DND-41 (cell line): ENCODE results near the gene CACNB3.

ENCODE experiments used
- ATAC-seq: fragments of 200-7000 bp; cut with Tn5 transposase; 3 replicates; pipeline ENCODE4 v1.9.1; 2021; ENCODE audit warnings: low read depth; ENCODE audit not compliant: insufficient read depth
- DNase-seq: peaks from one replicate; pipeline ENCODE4 v3.0.0-alpha.2; 2020
- H2AFZ ChIP-seq: 2 replicates; pipeline ENCODE4 v1.6.0; 2012; ENCODE audit warnings: low read depth, low read length
- H3K27ac ChIP-seq: 2 replicates; pipeline ENCODE4 v1.5.1; 2012; ENCODE audit warnings: low read length, inconsistent platforms
- H3K27me3 ChIP-seq: fragments of 200-600 bp; sonication (generic); 2 replicates; pipeline ENCODE4 v1.6.0; 2012; ENCODE audit warnings: low read length, mild to moderate bottlenecking, inconsistent platforms; ENCODE audit not compliant: insufficient read depth, poor library complexity
- H3K36me3 ChIP-seq: 2 replicates; pipeline ENCODE4 v1.5.1; 2012; ENCODE audit warnings: low read length, inconsistent platforms; ENCODE audit not compliant: insufficient read depth
- H3K4me1 ChIP-seq: 2 replicates; pipeline ENCODE4 v1.5.1; 2012; ENCODE audit warnings: mild to moderate bottlenecking, low read length; ENCODE audit not compliant: insufficient read depth
- H3K4me2 ChIP-seq: 2 replicates; pipeline ENCODE4 v1.6.0; 2012; ENCODE audit warnings: mild to moderate bottlenecking, moderate library complexity, low read length, inconsistent platforms; ENCODE audit not compliant: insufficient read depth
- H3K4me3 ChIP-seq, 2 experiments: fragments of 200-600 bp in 1 of 2; shearing (Covaris generic) in 1 of 2; 2 replicates each; pipeline ENCODE4 v1.5.1; 2012 to 2016; ENCODE audit warnings: inconsistent platforms in 2 of 2, low read length in 2 of 2, mild to moderate bottlenecking in 2 of 2, low read depth in 1 of 2, moderate library complexity in 1 of 2
- H3K79me2 ChIP-seq: 2 replicates; pipeline ENCODE4 v1.6.0; 2012; ENCODE audit warnings: low read length, inconsistent platforms; ENCODE audit not compliant: insufficient read depth
- H3K9ac ChIP-seq: 2 replicates; pipeline ENCODE4 v1.6.0; 2012; ENCODE audit warnings: low read depth, mild to moderate bottlenecking, inconsistent platforms, low read length, moderate library complexity
- H3K9me3 ChIP-seq: 2 replicates; pipeline ENCODE4 v1.5.1; 2012; ENCODE audit warnings: low read length, moderate library complexity, mild to moderate bottlenecking, inconsistent platforms; ENCODE audit not compliant: insufficient read depth, severe bottlenecking
- H4K20me1 ChIP-seq: 2 replicates; pipeline ENCODE4 v1.6.0; 2012; ENCODE audit warnings: low read length; ENCODE audit not compliant: insufficient read depth
- EZH2 ChIP-seq: IDR thresholded peaks from 3 replicates; pipeline ENCODE4 v1.6.1; 2012; ENCODE audit warnings: borderline replicate concordance, low read depth, mild to moderate bottlenecking, moderate library complexity, low read length, inconsistent platforms; ENCODE audit not compliant: severe bottlenecking
- TF ChIP-seq, protein P1 (sequence below): IDR thresholded peaks from 2 replicates; pipeline ENCODE4 v1.5.1; 2012; ENCODE audit warnings: borderline replicate concordance, low read length, moderate library complexity, mild to moderate bottlenecking; ENCODE audit not compliant: poor library complexity, severe bottlenecking; ENCODE audit errors: extremely low read depth

Gene CACNB3

GRCh38 chr12:48822711-48823110 lies 4.4 kb downstream of the CACNB3 start:
- H3K79me2 ChIP-seq = 0 out of 2 replicates have a peak, but pooled peaks cover 2% of the 10 kb centered on the region
- no peak overlapping the region for H3K4me3 ChIP-seq
- H4K20me1 ChIP-seq = peaks cover 31% of the 10 kb centered on the region
- no peaks in the 10 kb centered on the region for H3K27me3 ChIP-seq
- H3K36me3 ChIP-seq = peaks cover 35% of the 10 kb centered on the region
- peaks cover 13% of the 10 kb centered on the region for H3K4me1 ChIP-seq
- H3K9me3 ChIP-seq = no peaks in the 10 kb centered on the region
- DNase-seq = no peak
- H3K4me2 ChIP-seq = no peak overlapping the region
- no peak overlapping the region for H2AFZ ChIP-seq
- no peak for ATAC-seq
- no peak overlapping the region for H3K9ac ChIP-seq
- H3K27ac ChIP-seq = no peak overlapping the region
- TF ChIP-seq EZH2 = no peak
- TF ChIP-seq, protein P1, sequence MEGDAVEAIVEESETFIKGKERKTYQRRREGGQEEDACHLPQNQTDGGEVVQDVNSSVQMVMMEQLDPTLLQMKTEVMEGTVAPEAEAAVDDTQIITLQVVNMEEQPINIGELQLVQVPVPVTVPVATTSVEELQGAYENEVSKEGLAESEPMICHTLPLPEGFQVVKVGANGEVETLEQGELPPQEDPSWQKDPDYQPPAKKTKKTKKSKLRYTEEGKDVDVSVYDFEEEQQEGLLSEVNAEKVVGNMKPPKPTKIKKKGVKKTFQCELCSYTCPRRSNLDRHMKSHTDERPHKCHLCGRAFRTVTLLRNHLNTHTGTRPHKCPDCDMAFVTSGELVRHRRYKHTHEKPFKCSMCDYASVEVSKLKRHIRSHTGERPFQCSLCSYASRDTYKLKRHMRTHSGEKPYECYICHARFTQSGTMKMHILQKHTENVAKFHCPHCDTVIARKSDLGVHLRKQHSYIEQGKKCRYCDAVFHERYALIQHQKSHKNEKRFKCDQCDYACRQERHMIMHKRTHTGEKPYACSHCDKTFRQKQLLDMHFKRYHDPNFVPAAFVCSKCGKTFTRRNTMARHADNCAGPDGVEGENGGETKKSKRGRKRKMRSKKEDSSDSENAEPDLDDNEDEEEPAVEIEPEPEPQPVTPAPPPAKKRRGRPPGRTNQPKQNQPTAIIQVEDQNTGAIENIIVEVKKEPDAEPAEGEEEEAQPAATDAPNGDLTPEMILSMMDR = no peak

GRCh38 chr12:48823281-48823680 lies 5.0 kb downstream of the CACNB3 start:
- no peak overlapping the region for H3K9ac ChIP-seq
- H3K4me2 ChIP-seq = no peak overlapping the region
- H4K20me1 ChIP-seq = peaks cover 36% of the 10 kb centered on the region
- no peak overlapping the region for H3K4me3 ChIP-seq
- no peak overlapping the region for H3K27ac ChIP-seq
- H3K4me1 ChIP-seq = peaks cover 9% of the 10 kb centered on the region
- DNase-seq (no peak), ATAC-seq (no peak)
- peaks cover 41% of the 10 kb centered on the region for H3K36me3 ChIP-seq
- H3K9me3 ChIP-seq = no peaks in the 10 kb centered on the region
- no peak for TF ChIP-seq EZH2
- TF ChIP-seq, protein P1 = no peak
- no peak overlapping the region for H2AFZ ChIP-seq
- no peaks in the 10 kb centered on the region for H3K27me3 ChIP-seq
- no peaks in the 10 kb centered on the region for H3K79me2 ChIP-seq

DNA sequence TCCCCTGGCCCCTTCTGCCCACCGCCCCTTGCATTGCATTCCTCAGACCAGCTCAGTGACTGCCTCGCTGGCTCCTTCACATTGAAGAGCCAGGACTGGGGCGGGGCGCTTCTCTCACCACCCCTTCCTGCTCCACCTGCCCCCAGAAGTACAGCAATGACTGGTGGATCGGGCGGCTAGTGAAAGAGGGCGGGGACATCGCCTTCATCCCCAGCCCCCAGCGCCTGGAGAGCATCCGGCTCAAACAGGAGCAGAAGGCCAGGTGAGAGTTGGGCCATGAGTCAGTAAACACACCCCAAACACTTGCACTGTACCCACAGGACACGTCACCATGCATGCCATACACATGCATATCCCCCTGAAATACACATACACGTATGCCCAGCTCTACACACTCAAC lies 5.8 kb downstream of the CACNB3 start:
- ATAC-seq = no peak
- Histone ChIP-seq H3K9ac (no peak overlapping the region), H3K36me3 (peaks cover 49% of the 10 kb centered on the region), H3K4me1 (peaks cover 4% of the 10 kb centered on the region), H3K27ac (no peak overlapping the region), H4K20me1 (peaks cover 43% of the 10 kb centered on the region), H3K4me2 (no peak overlapping the region), H3K4me3 (no peak overlapping the region), H3K27me3 (no peaks in the 10 kb centered on the region), H3K79me2 (no peaks in the 10 kb centered on the region), H3K9me3 (no peaks in the 10 kb centered on the region), H2AFZ (no peak overlapping the region)
- TF ChIP-seq, protein P1 = no peak
- TF ChIP-seq EZH2 = no peak
- DNase-seq = no peak

GRCh38 chr12:48824905-48825304 lies 6.6 kb downstream of the CACNB3 start:
- peaks cover 43% of the 10 kb centered on the region for H4K20me1 ChIP-seq
- H3K4me2 ChIP-seq = no peak overlapping the region
- no peak overlapping the region for H3K9ac ChIP-seq
- H3K79me2 ChIP-seq = no peaks in the 10 kb centered on the region
- H3K4me1 ChIP-seq = no peaks in the 10 kb centered on the region
- no peak overlapping the region for H3K27ac ChIP-seq
- H3K27me3 ChIP-seq = no peaks in the 10 kb centered on the region
- no peaks in the 10 kb centered on the region for H3K9me3 ChIP-seq
- no peak overlapping the region for H3K4me3 ChIP-seq
- peaks cover 57% of the 10 kb centered on the region for H3K36me3 ChIP-seq
- TF ChIP-seq, protein P1 = no peak
- no peak for TF ChIP-seq EZH2
- ATAC-seq (no peak), DNase-seq (no peak)
- H2AFZ ChIP-seq = no peak overlapping the region
